ENCODE measurements around the gene EFNA1.

GRCh38 chr1:155106862-155107261, 20.8 kb upstream of the EFNA1 start:
- TF ChIP-seq, protein P1, sequence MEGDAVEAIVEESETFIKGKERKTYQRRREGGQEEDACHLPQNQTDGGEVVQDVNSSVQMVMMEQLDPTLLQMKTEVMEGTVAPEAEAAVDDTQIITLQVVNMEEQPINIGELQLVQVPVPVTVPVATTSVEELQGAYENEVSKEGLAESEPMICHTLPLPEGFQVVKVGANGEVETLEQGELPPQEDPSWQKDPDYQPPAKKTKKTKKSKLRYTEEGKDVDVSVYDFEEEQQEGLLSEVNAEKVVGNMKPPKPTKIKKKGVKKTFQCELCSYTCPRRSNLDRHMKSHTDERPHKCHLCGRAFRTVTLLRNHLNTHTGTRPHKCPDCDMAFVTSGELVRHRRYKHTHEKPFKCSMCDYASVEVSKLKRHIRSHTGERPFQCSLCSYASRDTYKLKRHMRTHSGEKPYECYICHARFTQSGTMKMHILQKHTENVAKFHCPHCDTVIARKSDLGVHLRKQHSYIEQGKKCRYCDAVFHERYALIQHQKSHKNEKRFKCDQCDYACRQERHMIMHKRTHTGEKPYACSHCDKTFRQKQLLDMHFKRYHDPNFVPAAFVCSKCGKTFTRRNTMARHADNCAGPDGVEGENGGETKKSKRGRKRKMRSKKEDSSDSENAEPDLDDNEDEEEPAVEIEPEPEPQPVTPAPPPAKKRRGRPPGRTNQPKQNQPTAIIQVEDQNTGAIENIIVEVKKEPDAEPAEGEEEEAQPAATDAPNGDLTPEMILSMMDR (IDR thresholded peaks at IDR 0.05), result no peak
- no peak for TF ChIP-seq ZFX (IDR thresholded peaks at IDR 0.05; ENCODE audit: borderline replicate concordance)
